IPS-20b (cell line): ENCODE data around the gene FAM50A.

Experiments
- H3K27ac ChIP-seq: one replicate; pipeline ENCODE4 v1.5.1; 2013; ENCODE audit warnings: low read length
- H3K27me3 ChIP-seq: 2 replicates; pipeline ENCODE4 v1.6.1; 2013; ENCODE audit warnings: mild to moderate bottlenecking, low read length, inconsistent platforms; ENCODE audit not compliant: insufficient read depth
- H3K36me3 ChIP-seq: 2 replicates; pipeline ENCODE4 v1.6.1; 2013; ENCODE audit warnings: low read depth, mild to moderate bottlenecking, inconsistent platforms, low read length, moderate library complexity; ENCODE audit not compliant: insufficient read depth
- H3K4me1 ChIP-seq: 2 replicates; pipeline ENCODE4 v1.6.1; 2013; ENCODE audit warnings: mild to moderate bottlenecking, control low read depth, inconsistent platforms, low read length, moderate library complexity; ENCODE audit not compliant: insufficient read depth
- H3K4me3 ChIP-seq: 2 replicates; pipeline ENCODE4 v1.5.1; 2013; ENCODE audit warnings: mild to moderate bottlenecking, low read length, inconsistent platforms
- H3K9ac ChIP-seq: 2 replicates; pipeline ENCODE4 v1.6.1; 2013; ENCODE audit warnings: low read depth, mild to moderate bottlenecking, inconsistent platforms, low read length, moderate library complexity
- H3K9me3 ChIP-seq: 2 replicates; pipeline ENCODE4 v1.6.1; 2013; ENCODE audit warnings: mild to moderate bottlenecking, low read depth, low read length, inconsistent platforms; ENCODE audit not compliant: insufficient read depth

Gene FAM50A

GRCh38 chrX:154483325-154483724, 39.4 kb downstream of the FAM50A start:
- H3K9me3 ChIP-seq = no peaks in the 10 kb centered on the region
- H3K4me3 ChIP-seq = no peak overlapping the region
- no peaks in the 10 kb centered on the region for H3K36me3 ChIP-seq
- no peaks in the 10 kb centered on the region for H3K4me1 ChIP-seq
- no peak overlapping the region for H3K27ac ChIP-seq
- no peaks in the 10 kb centered on the region; the same call in 1 of the 2 replicates for H3K27me3 ChIP-seq
- H3K9ac ChIP-seq = no peak overlapping the region

GRCh38 chrX:154484255-154485149, 40.6 kb downstream of the FAM50A start:
- Histone ChIP-seq H3K27me3 (peaks cover 3% of the 10 kb centered on the region; the same call in 1 of the 2 replicates), H3K9ac (no peak overlapping the region), H3K9me3 (no peaks in the 10 kb centered on the region), H3K36me3 (no peaks in the 10 kb centered on the region), H3K4me1 (no peaks in the 10 kb centered on the region), H3K4me3 (no peak overlapping the region), H3K27ac (no peak overlapping the region)

- no peaks in the 10 kb centered on the region for H3K9me3 ChIP-seq
- no peaks in the 10 kb centered on the region for H3K4me1 ChIP-seq
- peak overlapping the region; percentile 45; the same call in 1 of the 2 replicates for H3K9ac ChIP-seq
Observed at GRCh38 chrX:154485150-154486051, 41.5 kb downstream of the FAM50A start.

GRCh38 chrX:154486052-154486395, 42.1 kb downstream of the FAM50A start:
- no peak overlapping the region for H3K27ac ChIP-seq
- no peaks in the 10 kb centered on the region for H3K4me1 ChIP-seq
- H3K4me3 ChIP-seq = peak overlapping the region; percentile 62
- H3K9ac ChIP-seq = peak overlapping the region; percentile 45; the same call in 1 of the 2 replicates
- H3K27me3 ChIP-seq = peaks cover 7% of the 10 kb centered on the region; the same call in 1 of the 2 replicates
- no peaks in the 10 kb centered on the region for H3K9me3 ChIP-seq
- no peaks in the 10 kb centered on the region for H3K36me3 ChIP-seq

More at GRCh38 chrX:154485150-154486051, 41.5 kb downstream of the FAM50A start:
- Histone ChIP-seq H3K27ac (no peak overlapping the region), H3K27me3 (peaks cover 7% of the 10 kb centered on the region; the same call in 1 of the 2 replicates), H3K36me3 (no peaks in the 10 kb centered on the region), H3K4me3 (peak overlapping the region; percentile 62)

GRCh38 chrX:154486396-154487207, 42.7 kb downstream of the FAM50A start, which contains the start of gene UBL4A:
TSS of gene UBL4A (minus strand) at chrX:154486615. CDS start at chrX:154486584, 31 bp downstream.
- peak within 1 kb of the TSS; percentile 62 for H3K4me3 ChIP-seq
- no peaks in the 10 kb centered on the region for H3K36me3 ChIP-seq
- H3K9me3 ChIP-seq = no peaks in the 10 kb centered on the region
- no peaks in the 10 kb centered on the region for H3K4me1 ChIP-seq
- H3K27me3 ChIP-seq = peaks cover 7% of the 10 kb centered on the region; the same call in 1 of the 2 replicates
- H3K9ac ChIP-seq = peak within 1 kb of the TSS; percentile 45; the same call in 1 of the 2 replicates
- H3K27ac ChIP-seq = no peak within 1 kb of the TSS

- H3K27ac ChIP-seq = no peak overlapping the region
- H3K36me3 ChIP-seq = no peaks in the 10 kb centered on the region
- no peaks in the 10 kb centered on the region for H3K9me3 ChIP-seq
- H3K9ac ChIP-seq = no peak overlapping the region
- H3K4me3 ChIP-seq = no peak overlapping the region
- peaks cover 7% of the 10 kb centered on the region; the same call in 1 of the 2 replicates for H3K27me3 ChIP-seq
- no peaks in the 10 kb centered on the region for H3K4me1 ChIP-seq
Observed at GRCh38 chrX:154487518-154488290, 43.8 kb downstream of the FAM50A start.

- Histone ChIP-seq H3K4me1 (no peaks in the 10 kb centered on the region), H3K9me3 (no peaks in the 10 kb centered on the region), H3K27ac (no peak overlapping the region), H3K36me3 (no peaks in the 10 kb centered on the region), H3K27me3 (peaks cover 7% of the 10 kb centered on the region; the same call in 1 of the 2 replicates), H3K9ac (no peak overlapping the region), H3K4me3 (no peak overlapping the region)
Observed at GRCh38 chrX:154488336-154489075, 44.6 kb downstream of the FAM50A start.

- Histone ChIP-seq H3K9me3 (no peaks in the 10 kb centered on the region), H3K27me3 (peaks cover 7% of the 10 kb centered on the region; the same call in 1 of the 2 replicates), H3K4me3 (no peak overlapping the region), H3K27ac (no peak overlapping the region), H3K9ac (no peak overlapping the region), H3K36me3 (no peaks in the 10 kb centered on the region), H3K4me1 (no peaks in the 10 kb centered on the region)
Observed at GRCh38 chrX:154489182-154489581, 45.2 kb downstream of the FAM50A start.

- Histone ChIP-seq H3K9me3 (no peaks in the 10 kb centered on the region), H3K4me1 (no peaks in the 10 kb centered on the region), H3K27ac (no peak overlapping the region), H3K9ac (peak overlapping the region; percentile 42; the same call in 1 of the 2 replicates), H3K4me3 (peak overlapping the region; percentile 59; the same call in 1 of the 2 replicates), H3K36me3 (no peaks in the 10 kb centered on the region), H3K27me3 (peaks cover 7% of the 10 kb centered on the region; the same call in 1 of the 2 replicates)
Observed at GRCh38 chrX:154490021-154490413, 46.1 kb downstream of the FAM50A start.
